Tibial nerve (tissue), 4 donors: Measurements from ENCODE around the gene CFDP1.

ENCODE experiments used
- CTCF ChIP-seq, 5 experiments: fragments of 200-600 bp in 3 of 5; fragments of 450-650 bp in 2 of 5; sonication (generic) in 3 of 5; IDR thresholded peaks; one replicate each; pipeline ENCODE4 v1.5.1; 2016 to 2019; ENCODE audit warnings: antibody characterized with exemption in 5 of 5, mild to moderate bottlenecking in 3 of 5, moderate library complexity in 2 of 5
- EP300 ChIP-seq, 2 donors: sonication (generic); formaldehyde crosslinking; IDR thresholded peaks; one replicate each; pipeline ENCODE4 v1.6.1; 2017; ENCODE audit warnings: antibody characterized with exemption in 2 of 2, mild to moderate bottlenecking in 1 of 2
- POLR2A ChIP-seq, 2 donors: fragments of 450-650 bp; IDR thresholded peaks; one replicate each; pipeline ENCODE4 v1.6.1; 2017; ENCODE audit warnings: antibody characterized with exemption in 2 of 2, mild to moderate bottlenecking in 2 of 2, moderate library complexity in 2 of 2

- TF ChIP-seq CTCF (IDR thresholded peaks at IDR 0.05) (no peak), EP300 (IDR thresholded peaks at IDR 0.05) (no peak), POLR2A (IDR thresholded peaks at IDR 0.05) (no peak)
Measured at GRCh38 chr16:75446416-75446815, 13.1 kb upstream of the CFDP1 start.
